HG03159 (cell line): ENCODE results near the gene NIPAL4.
"Not testable (repeated sequence)": the region's sequence is repeated elsewhere in the genome, so short reads cannot be mapped to it uniquely, and the experiment has no call there.

Source experiments
- ATAC-seq: cut with Tn5 transposase; IDR thresholded peaks from one replicate; pipeline ENCODE4 v1.9.1; 2021; ENCODE audit warnings: mild to moderate bottlenecking, moderate library complexity; ENCODE audit not compliant: unreplicated experiment

Gene NIPAL4

DNA sequence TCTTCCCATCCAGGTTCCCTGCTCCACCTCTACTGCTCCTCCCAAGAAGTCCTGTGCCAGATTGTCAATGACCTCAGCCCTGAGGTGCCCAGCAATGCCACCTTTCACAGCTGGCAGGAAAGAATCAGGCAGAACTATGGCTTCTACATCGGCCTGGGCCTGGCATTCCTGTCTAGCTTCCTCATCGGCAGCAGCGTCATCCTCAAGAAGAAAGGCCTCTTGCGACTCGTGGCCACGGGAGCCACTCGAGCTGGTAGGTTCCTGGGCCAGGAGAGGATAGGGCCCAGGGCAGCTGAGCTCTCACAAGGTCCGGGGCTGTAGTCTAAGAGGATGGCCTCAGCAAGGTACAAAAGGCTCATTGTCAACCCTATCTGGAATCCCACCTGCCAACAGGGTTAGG lies 3.1 kb downstream of the NIPAL4 start:
- no peak for ATAC-seq

DNA sequence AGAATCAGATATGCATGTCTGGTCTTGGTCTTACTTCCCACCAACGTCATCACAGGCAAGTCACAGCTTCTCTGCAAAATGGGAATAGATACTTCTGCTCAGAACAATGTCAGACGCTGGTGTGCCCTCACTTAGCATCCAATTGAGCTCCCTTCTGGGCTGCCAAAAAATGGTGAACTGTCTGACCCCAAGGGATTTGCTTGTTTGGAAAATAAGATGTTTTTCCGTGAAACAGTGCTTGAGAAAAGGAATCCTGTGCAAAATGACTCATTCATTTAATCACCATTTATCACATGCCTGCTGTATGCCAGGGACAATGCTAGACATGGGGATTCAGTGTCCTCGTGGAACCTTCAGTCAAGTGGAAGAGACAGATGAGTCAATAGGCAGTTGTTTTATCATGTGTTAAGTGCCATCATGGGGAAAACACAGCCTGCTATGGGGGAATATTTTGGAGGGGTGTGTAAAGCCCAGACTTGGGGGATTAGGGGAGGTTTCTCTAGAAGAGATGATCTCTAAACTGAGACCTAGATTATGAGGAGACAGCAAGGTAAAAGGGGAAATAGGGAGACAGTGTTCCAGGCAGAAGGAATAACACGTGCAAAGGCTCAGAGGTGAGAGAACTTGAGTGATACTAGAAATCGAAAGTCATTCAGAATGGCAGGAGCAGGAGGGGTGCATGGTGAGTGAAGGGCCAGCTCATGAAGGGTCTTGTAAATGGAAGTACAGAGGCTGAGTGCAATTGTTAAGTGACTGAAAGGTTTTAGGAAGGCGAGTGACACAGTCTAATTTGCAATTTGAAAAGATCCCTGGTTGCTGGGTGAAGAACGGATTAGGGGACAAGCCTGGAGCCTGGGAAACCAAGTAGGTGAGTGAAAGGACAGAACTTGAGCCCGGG lies 3.9 kb downstream of the NIPAL4 start:
- ATAC-seq: no peak

DNA sequence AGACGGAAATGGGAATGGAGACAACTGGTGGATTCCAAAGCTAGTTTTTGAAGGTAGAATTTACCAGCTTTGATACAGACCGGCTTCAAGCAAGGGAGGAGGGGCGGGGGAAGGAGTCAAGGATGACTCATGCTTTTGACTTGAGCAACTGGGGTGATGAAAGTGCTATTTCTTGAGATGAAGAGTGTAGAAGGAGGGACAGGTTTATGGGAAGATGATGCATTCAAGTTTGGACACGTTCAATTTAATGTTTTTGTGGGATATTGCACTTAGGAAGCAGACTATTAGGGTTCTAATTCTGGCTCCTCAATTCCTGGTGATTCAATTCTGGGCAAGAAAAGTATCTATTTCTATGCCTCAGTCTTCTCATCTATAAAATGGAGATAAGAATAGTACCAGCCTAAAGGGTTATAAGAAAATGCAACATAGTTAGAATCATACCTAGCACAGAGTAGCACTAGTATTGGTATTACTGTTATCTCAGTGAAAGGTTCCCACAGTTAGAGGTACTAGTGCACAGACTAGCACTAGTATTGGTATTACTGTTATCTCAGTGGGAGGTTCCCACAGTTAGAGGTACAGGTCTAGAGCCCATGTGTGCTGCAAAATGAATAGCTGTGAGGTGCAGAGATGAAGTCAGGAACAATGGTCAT lies 4.6 kb downstream of the NIPAL4 start:
- peak; percentile 81 for ATAC-seq

DNA sequence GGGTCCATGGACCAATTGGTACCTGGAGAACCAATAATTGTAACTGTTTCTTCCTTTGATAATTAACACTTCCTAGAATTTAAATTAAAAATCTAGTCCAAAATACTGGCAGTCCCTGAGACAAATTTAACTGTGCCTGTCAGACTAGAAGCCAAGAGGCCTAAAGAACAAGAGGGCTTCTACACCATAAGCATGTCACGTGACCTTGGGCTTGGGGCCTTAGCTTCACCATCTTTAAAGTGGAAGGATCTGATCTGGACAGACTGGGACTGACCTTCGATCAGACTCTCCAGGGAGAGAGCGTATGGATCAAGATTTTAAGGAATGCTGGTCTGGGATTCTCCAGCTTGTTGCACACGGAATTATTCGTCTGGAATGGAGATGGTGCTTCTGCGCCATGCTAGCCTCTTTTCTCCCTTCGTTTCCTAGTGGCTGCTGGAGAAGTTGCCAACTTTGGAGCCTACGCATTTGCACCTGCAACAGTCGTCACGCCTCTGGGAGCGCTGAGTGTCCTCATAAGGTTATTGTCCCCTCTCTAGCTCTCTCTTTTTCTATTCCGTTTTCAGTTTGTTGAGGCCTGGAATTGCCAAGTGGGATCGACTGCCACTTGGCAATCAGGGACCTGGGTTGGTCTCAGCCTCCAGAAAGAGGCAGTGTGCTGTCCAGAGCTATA lies 8.4 kb downstream of the NIPAL4 start:
- no peak for ATAC-seq

DNA sequence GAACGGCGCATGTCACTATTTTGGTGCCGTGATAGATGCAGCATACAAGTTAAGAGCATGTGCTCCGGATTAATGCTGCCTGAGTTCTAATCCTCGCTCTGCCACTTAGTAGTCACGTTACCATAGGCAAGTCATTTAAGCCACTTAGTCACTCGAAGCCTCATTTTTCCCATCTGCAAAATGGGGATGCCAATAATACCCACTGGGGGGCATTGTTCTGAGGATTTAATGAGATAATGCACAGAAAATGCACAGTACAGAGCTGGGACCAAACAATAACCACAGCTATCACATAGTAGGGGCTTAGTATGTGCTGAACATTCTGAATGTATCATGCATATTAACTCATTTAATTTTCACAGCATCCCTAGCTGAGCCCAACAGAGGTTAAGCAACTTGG lies 9.1 kb downstream of the NIPAL4 start:
- no peak for ATAC-seq

DNA sequence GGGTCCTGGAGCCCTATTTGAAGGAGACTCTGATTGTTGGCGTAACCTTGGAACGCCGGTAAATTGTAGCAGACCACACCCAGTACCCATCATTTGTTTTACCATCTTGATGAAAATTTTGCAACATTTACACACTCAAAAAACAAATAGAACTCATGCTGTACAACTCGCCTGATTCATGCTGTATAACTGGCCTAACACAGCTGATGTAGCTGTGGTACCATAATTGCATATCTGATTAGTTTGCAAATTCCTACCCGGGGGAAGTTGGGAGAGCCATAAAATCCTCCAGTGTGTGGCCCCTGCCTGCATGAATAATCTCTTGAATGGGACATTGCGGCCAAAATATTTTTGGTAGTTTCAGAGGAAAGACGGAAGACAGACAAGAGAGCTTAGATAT lies 9.7 kb downstream of the NIPAL4 start:
- no peak for ATAC-seq

DNA sequence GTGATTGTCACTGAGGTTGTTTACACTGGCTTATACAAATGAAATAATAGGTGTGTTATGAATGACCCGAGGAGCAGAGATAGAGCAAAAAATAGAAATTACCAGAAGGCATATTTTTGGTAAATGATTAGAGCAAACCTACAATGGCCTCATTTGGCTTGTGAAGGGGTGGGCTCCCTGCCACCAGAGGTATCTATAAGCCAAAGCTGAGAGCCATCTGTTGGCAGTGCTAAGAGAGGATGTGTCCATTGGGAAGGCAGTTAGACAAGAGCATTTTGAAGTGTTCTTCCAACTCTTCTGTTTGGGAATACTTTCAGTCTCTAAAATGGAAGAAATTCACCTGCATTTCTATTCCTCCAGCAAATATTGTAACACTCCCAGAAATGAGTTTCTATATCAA lies 10.6 kb downstream of the NIPAL4 start:
- ATAC-seq: no peak

DNA sequence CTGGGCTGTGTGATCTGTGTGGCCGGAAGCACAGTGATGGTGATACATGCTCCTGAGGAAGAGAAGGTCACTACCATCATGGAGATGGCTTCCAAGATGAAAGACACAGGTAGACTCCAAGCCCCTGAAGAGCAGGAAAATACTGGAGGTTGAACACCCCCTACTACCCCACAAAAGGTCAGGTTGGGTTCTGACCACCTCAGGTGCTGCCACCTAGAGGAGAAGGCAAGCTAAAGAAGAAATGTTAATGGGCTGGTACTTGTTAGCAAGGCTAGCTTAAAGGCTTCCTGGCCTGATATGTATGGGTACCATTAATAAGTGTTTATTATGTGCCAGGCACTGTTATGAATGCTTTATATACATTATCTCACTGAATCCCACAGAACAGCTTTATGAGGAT lies 11.7 kb downstream of the NIPAL4 start:
- no peak for ATAC-seq

DNA sequence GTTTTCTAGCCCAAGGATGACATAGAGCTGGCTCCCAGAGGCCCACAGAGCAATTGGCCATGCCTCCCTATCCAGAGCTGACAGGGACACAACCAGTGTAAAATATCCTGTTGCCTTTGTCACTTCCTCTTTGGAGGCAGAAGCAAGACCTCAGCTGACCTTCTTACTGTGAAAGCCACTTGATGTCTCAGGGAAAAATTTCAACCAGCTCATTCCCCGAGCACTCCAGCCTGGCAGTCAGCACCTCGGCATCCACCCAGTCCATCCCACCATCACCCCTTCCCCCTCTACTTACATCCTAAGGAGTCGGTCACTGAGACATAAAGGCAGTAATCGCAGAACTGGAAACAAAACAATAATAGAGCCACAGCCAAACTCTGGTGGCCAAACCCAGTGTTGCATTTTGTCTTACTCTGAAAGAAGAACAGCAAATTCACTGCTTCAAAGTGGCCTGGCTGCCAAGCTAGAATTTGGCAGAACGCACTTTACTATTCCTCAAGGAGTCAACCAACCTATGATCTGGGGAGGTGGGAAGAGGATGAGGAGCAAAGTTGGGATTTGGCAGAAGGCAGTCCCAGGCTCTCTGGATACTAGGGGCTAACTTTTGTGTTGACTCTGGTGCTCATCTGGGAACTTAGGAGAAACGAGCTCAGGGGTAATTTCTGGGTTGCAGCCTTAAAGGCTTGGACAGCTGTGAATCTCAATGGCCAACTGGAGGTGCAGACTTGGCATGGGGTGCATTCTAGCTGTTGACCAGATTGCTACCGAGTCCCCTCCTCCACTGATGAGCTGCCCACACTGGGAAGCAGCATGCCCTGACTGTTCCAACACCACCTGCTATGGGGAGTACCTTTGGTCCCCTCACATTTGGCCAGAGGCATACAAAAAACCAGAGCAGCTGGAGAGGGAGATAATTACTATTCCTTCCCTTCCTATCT lies 13.6 kb downstream of the NIPAL4 start:
- no peak for ATAC-seq

DNA sequence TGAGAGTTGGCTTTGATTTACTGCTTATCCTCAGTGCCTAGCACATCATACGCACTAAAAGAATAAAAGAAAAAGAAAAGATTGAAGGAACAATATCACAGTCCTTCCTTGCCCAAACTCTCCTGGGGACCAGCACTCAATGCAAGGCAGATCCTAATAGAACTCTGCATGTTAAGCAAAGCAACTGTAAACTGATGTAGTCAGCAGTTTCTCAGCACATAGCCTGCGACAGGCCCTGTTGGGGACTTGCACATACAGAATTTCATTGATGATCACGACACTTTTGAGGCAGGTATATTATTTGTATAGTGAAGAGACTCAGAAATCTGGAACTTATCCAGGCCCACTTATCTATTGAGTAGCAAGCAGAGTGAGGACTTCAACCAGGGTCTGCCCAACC lies 15.4 kb downstream of the NIPAL4 start:
- no peak for ATAC-seq

DNA sequence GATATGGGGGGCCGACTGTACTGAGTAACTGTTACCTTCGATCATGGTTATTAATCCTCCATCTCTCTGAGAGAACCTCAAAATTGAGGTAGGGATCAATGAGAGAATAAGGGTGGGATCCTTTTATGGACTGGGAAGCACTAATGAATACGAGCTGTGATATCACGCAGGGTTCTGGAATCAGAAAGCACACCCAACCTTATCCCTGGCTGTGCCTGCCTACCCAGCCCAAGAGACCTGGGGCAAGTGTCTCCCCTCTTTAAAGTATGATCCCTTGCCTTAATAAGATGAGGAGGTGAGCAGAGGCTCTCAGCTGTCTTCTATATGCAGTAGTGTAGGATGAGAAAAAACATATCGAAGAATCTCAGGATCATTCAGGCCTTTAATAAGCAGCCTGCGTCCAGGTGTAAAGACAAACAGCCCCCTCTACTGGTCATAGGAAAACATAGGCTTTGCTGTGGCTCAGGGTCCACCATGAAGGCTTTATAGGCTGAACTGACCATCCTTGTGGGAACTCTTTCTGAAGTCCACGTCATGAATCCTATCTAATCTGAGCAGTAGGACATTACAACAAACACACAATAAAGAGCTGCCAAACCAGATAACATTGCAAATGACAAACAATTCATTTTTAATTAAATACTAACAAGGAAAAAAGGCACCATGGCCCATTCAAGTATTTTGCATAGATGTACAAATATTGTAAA lies 16.8 kb downstream of the NIPAL4 start:
- ATAC-seq: peak; percentile 56

DNA sequence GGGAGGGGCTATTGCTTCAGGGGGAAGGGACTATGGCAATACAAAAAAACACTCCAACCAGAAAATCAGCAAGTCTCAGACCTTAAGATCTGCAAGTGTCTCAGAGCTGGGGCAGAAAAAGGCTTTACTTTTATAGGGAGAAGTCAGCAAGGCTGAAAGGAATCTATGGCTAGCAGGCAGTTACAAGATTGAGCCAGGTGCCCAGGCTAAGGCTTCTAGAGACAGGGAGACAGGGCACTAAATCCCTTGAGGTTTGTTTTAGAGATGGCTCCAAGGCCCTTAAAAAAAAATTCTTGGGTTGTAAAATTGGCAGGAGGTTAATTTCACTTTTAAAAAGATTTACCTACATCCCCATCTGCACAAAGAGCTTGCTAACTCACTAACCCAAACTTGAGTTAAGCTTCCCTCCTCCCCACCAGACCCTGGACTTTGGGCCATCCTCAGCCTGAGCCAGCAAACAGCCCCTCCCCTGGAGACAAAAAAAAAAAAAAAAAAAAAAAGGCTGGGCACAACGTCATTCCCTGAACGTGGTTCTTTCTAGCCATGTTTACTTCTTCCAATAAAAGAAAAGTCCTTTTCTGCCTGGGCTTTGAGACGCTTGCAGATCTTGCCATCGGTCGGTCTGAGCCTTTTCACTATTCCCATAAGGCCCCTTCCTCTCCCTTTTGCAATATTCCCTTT lies 17.9 kb downstream of the NIPAL4 start:
- no peak for ATAC-seq

DNA sequence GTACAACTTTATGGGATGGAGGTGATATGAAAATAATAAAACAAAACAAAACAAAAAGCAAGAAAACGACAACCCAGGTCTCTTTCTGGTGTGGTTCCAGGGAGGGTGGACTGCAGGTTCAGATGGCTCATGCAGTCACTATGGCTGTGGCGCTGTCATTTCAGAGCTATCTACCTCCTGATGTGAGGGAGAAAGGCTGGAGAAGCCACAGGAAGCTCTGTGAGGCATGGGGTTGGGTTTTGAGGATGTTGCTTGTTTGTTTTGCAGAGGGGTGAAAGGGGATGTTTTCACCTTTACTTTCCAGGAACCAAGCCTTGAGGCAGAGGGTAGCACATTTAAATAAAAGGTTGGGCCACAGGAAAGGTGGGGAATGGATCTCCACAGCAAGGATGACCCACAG lies 18.7 kb downstream of the NIPAL4 start:
- no peak for ATAC-seq

DNA sequence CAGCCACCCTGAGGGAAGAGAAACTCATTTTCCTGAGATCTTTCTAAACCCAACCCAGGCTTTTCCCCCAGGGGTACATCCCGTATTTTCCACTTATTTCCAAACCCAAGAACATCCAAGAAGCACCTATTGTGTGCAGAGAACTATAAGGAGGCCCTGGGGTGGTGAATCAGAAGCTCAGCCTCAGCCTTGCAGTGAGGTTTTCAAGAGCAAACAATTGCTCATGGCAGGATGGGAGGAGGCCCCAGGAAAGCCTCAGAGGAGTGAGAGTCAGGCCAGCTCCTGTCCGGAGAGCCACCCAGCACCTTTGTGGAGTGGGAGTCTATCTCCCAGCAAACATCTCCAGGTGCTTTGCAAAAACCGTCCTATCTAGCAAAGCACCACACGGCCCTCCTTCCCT lies 19.2 kb downstream of the NIPAL4 start:
- no peak for ATAC-seq

DNA sequence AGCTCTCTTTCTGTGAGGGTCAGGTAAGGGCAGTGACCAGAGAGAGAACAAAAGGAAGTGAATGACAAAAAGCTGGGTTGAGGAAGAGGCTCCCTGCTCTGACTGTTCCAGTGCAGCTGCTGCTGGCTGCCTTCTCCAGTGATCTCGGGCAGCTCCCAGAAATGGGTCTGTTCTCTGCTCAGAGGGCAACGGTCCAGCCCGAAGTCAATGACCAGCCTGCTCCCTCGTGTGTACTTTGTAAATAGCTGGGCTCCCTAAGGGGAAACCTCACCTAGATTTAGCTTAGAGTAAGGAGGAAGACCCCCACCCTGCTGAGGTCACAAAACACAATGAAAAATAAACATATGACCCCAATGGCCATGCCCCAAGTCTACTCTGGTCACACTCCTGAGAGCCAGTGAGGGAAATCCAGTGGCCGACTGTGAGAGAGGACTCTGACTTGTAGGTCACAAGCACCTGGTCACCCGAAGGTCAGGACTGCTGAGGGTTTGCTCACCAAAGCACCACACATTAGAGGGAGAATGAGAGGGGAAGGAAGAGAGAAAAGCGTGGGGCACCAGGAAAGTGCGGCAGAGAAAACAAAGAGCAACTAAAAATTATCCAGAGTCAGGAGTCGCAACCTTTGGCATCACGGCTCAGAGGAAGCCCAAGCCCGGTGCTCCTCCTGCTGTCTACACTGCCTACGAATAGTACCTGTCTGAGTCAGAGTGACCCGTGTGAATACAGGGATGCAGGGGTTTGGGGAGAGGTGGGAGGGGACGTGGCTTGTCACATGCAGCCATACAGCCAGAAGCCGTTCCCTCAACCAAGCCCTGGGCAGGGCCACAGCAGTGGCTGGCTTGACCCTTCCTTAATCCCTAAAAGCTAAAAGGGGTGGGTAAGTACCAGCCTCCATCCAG lies 19.8 kb downstream of the NIPAL4 start:
- no peak for ATAC-seq

DNA sequence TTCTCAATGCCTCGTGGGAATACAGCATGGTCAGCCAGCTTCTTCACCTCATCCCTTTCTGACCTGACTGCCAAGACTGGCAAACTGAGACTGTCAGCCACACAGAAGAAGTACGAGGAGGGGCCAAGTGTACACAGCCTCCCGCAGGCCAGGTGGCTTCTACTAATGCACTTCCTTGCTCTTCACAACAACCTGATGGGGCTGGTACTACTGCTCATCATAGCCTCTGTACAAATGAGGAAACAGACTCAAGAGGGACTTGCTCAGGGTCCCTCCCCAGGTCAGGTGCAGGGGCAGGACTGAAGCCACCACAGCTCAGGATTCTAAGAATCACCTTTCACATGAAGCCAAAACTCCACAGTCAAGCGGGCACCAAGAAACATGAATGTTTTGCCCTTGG lies 21.3 kb downstream of the NIPAL4 start:
- ATAC-seq: no peak

DNA sequence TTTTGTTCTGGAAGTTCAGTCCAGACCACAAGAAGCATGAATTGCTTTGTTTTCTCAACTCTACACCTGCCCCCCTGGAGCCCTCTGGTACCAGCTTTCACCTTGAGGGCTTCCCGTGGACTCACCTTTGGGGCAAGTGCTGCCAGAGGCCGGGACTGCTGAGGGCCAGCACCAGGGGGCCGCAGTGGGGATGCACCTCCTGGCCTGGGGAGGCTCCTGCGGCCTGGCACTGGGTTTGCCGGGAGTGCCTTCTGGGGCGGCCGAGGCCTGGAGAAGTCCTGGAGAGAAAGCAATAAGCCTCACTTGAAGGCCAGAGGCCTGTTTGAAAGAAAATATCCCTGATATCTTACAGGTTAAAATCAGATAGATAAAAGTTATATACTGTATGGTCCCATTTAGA lies 21.7 kb downstream of the NIPAL4 start:
- ATAC-seq: no peak

DNA sequence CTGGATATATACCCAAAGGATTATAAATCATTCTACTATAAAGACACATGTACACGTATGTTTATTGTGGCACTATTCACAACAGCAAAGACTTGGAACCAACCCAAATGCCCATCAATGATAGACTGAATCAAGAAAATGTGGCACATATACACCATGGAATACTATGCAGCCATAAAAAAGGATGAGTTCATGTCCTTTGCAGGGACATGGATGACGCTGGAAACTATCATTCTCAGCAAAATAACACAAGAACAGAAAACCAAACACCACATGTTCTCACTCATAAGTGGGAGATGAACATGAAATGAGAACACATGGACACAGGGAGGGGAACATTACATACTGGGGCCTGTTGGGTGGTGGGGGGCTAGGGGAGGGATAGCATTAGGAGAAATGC lies 22.7 kb downstream of the NIPAL4 start:
- not testable (repeated sequence) for ATAC-seq

DNA sequence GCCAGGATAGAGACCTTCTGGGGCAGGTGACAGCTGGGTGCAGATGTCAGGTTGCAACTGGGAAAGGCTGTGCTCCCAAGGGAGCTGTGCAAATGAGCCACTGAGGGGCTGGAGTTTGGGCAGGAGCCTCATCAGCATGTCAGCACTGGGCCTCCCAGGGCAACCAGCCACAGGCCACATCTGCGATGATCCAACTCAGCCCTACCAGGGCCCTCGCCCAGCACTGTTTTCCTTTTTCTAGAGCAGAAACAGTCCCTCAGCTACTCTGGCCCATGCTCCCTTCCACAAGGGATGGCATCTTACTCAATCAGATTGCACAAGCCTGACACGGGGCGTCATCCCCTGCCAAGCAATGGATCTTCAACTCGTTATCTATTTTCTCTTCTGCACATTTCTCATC lies 24.8 kb downstream of the NIPAL4 start:
- no peak for ATAC-seq
